ENCODE measurements around the gene AFG1L.
A peak's percentile ranks its signal among the peaks of the same experiment; 100 is the strongest.
"Not testable (repeated sequence)": the region's sequence is repeated elsewhere in the genome, so short reads cannot be mapped to it uniquely, and the experiment has no call there.

The AFG1L gene

DNA sequence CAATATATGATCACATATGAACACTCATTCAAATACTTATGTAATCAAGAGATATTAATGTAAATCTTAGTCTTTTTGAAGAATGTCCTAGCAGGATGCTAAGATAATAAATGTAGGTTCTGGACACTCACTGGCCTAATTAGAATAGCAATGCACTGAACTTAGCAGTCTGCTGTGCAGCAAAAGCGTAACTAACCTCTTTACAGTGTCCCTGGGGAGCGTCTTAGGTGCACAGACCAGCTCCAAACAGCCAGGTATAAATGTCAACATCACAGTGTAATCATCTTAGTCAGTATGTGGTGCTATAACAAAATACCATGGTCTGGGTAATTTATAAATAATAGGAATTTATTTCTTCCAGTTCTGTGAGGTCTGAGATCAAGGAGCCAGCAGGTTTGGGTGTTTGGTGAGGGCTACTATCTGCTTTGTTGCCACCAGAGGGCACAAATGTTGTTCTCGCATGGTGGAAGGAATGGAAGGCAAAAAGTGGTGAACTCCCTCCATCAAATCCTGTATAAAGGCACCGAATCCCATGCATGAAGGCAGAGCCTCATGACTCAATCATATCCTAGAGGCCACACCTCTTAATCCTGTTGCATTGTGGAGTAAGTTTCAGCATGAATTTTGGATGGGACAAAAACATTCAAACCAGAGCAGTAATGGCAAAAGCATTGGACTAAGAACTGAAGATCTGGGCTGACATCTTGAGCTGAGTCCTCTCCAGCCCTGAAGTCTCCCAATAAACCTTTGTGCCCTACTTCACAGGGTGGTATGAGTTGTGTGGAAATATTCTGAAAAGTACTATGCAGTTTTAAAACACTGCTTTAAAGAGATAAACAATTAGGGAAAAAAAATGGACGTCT lies 224.1 kb downstream of the AFG1L start:
- no peak for DNase-seq (ENCODE audit: low read depth in 2 of 2)

DNA sequence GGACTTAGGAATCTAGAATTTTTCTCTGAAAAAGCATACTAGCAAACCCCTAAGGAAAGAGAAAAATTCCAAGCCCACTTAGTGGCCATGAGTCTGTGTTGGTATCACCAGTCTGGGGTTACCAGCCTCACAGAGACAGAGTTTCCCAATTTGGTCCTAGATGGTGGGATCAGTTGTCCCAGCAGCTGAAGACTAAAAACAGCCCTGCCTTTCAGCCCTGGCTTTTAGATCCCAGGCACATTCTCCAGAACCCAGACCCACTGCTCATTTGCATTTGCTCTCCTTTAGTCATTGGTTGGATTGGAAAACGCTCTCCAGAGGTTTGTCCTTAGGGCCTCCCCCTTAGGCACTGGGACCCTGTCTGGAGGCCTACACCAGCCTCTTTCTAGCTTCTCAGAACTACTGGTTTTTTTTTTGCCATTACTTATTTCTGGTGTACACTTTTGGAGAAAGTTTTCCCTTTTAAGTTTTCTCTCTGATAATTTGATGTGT lies 226.8 kb downstream of the AFG1L start:
- no peak for DNase-seq (ENCODE audit: low read depth in 2 of 2)

DNA sequence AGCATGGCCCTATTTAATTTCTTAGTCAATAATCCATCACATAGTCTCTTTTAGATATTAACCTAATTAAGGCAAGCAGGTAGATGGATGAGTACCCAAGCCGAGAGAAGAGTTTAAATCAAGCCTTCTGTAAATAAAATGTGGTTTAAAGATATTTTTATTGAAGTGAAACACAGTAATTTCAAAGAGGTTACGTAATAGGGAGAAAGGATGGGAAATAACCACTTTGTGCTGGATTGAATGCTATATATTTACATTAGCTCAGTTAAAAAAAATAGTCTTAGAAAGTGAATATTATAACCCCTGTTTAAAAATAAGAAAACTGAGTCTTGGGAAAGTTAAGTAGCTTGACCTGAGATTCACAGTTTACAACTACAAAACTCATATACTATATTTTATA lies 228.8 kb downstream of the AFG1L start:
- no peak for DNase-seq (ENCODE audit: low read depth in 2 of 2)

DNA sequence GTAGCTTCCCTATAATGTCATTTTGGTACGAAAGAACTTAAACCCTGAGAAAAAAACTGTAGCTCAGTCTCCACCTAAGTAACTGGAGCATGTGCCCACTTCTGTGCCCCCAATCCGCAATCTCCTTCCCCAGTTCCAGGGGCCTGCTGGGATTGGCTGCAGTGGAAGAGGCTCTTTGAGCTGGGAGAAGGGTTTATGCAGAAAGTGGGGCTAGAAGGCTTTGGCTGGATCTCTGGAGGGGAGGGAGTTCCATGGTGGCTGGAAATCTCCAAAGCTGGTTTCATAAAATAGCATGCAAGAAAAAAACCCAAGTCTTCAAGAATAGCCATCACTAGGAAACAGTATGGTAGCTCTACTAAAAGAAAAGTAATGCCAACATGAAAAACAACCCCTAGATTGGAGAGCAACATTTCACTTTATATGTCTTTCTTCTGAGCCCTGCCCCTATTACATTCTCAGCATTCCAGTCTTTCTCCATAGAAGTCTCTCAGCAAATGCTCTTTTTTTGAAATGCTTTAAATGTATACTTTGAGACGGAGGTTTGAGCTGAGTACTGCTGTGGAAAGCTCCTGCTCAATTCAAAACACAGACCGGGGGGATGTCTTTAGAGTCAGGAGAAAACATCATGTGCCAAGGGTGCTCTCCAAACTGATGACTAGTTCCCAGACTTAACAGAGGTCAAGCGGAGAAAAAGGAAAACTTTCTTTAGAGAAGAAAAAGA lies 229.8 kb downstream of the AFG1L start:
- DNase-seq (ENCODE audit: low read depth in 2 of 2), result no peak

DNA sequence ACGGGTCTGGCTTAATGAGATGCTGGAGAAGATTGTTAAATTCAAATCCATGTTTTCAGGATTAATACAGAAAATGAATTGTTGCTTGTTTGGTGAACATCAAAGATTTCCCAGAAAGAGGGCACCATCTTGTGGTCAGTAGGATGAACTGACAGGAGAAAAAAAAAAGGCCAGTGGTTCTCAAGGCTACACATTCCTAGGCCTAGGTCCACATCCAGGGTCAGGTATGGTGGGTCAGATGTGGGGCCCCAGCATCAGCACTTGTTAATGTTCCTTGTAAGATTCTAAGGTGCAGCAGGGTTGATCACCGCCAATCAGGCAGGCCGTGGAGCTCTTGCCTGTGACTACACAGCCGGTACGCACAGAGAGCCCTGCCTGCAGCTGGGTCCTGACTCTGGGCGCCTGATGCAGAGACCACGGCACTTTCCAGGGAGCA lies 231.9 kb downstream of the AFG1L start:
- no peak for DNase-seq (ENCODE audit: low read depth in 2 of 2)

DNA sequence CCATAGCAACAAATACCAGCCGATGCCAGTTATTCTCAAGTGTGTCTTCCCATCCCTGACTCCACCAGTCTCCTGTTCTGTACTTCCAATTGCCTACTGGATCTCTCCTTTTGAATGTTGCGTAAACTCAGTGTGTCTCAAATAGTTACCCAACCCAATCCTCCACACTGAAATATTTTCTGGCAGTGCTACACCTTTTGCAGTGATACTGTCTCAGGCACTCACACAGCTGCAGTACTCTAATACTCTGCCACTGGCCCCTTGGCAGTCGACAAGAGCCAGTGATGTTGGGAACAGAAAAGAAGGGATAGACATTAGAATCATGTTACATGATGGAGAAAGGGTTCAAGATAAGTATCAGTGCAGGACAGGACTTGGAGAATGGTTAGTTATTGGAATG lies 234.0 kb downstream of the AFG1L start:
- DNase-seq (ENCODE audit: low read depth in 2 of 2), result no peak

DNA sequence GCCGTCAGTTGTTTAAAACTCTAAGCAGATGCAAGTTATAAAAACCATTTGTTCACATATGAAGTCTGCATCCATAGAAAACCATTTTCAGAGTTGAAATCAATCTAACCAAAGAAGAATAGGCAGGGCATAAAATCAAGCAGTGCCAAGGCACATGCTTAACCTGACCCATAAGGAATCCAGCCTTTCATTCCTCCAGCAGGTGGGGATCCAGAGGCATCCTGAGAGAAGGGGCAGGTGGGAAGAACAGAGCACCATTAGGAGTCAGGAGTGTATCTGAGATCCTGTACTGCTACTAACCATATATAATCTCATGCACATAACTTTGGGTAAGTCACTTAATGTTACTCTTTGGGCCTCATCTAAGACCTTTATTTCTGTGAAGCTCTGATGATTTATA lies 236.5 kb downstream of the AFG1L start:
- no peak for DNase-seq (ENCODE audit: low read depth in 2 of 2)

DNA sequence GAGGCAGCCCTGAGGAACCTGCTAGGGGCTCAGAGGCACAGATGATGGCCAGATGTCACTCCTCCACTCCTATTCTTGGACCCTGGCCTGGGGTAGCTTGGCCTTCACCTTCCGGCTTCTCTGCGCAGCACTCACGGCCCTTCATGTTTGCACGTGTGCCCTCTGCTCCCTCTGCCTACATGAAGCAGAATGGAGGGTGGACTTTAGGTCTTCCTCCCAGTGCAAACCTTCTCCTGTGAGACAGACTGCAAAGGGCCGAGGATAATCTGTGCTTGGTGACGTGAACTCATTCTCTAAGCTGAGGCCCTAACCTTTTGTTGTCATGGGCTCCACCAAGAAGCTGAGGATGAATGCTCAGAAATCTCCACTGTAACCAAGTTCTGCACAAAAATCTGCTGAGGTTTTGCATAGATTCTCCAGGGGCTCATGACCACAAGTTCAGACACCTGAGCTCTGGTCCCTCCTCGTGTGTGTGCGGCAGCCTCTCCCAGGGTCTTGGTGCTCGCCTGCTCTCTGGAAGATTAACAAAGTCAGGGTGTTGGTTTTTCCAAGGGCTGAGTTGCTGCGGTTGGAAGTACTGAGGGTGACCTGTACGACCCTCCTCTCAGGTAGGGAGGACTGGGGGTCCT lies 240.4 kb downstream of the AFG1L start:
- DNase-seq (ENCODE audit: low read depth in 2 of 2), result no peak

DNA sequence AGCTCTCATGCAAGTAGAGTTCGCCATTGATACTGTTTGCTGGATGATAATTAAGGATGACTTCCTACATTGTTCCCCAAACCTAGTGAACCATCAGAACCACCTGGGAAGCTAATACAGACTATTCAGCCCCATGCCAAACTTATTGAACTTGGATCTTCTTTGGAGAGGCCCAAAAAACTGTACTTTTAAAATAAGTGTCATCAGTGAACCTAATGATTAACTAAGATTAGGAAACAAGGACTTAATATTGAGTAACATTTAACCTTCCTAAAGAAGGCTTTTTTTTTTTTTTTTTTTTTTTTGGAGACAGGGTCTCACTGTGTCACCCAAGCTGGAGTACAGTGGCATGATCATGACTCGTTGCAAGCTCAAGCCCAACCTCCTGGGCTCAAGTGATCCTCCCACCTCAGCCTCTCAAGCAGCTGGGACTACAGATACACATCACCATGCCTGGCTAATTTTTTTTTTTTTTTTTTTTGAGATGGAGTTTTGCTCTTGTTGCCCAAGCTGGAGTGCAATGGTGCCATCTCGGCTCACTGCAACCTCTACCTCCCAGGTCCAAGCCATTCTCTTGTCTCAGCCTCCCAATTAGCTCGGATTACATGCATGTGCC lies 241.2 kb downstream of the AFG1L start:
- DNase-seq (ENCODE audit: low read depth in 2 of 2), result not testable (repeated sequence)

DNA sequence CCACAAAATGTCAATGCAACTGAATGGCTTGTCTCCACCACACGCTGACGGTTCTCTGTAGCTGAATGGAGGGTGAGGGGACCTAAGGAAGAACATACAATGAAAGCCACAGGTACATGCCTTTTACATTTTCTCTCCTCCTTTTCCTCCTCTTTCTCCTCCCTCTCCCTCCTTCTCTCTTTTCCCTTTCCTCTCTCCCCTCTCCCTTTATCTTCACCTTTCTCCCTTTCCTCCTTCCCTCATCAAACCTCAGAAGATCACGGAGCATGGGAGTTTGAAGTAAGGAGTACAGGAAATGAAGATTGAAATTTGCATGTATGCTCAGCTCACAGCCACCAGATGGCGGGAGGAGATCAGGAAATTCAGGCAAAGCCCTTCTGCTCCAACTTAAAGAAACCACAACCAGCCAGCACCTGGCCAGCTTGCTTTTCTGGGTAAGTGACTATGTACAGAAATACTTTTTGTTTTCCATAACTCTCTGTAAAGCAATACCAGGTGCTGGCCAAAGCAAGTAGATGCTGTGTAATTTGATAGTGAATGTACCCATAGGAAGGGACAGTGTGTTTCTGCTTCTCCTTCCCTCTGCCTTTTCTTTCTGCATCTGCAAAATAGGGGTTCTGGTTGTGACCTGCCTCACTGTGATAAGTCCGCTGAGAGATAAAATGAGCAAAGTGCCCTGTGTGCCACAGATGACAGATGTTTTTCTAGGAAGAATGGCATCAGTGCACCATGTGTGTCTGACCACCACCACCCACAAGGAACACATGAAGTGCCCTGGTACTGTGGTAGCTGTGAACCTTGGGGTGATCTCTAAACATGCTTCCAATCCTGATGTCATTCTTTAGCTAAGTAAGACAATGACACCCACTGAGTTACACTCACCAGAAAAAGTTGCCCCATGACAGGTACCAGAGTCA lies 247.2 kb downstream of the AFG1L start:
- peak; percentile 29 to 41 for DNase-seq (ENCODE audit: low read depth in 2 of 2)

DNA sequence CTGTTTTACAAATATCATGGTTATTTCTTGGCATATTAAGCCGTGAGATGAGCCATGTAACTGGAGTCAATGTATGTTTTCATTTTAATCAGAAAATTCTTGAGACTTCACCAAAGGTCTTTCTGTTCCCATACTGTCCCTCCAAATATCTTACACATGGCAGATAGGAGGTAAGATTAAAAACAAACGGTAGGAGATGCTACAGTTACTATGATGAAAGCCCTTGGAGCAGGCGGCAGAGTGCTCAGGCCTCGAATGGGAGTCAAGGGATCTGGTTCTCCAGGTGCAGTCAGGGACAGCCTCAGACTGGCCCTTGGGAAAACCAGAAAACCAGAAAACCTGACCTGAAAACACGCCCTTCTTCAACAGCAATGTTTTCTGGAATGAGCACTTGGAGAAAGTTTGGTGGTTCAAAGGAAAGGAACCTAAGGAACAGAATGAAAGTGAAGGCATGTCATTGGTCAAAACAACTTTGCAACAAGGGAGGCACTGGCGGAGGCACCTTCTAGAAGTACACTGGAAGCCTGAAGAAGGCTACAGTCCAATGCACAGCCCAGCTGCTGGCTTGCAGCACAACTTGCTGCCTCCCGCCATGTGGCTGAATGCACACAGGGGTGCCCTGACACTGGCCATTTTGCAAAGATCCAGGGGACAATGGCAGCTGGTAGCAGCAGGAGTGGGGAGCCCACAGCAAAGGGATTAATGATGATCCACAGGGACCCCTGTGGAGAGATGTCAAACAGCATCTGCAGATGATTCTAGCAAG lies 248.5 kb downstream of the AFG1L start:
- no peak for DNase-seq (ENCODE audit: low read depth in 2 of 2)

DNA sequence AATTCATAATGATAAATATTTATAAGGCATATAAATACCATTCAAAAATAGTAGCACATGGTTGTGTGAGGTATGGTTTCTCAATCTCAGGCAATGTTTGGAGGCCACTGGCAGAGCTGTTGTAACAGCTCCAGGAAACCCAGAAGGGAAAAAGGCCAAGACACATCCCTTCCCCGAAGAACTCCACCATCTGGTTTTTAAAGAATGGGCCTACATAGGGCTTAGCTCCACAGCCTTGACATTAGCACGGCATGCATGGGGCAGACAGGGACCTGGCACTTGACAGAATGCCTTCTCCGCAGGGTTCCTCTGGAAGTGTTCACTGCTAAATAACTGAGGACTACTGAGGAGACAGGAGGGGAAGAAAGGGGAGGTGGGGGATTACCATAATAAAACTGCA lies 249.8 kb downstream of the AFG1L start:
- DNase-seq (ENCODE audit: low read depth in 2 of 2), result no peak

DNA sequence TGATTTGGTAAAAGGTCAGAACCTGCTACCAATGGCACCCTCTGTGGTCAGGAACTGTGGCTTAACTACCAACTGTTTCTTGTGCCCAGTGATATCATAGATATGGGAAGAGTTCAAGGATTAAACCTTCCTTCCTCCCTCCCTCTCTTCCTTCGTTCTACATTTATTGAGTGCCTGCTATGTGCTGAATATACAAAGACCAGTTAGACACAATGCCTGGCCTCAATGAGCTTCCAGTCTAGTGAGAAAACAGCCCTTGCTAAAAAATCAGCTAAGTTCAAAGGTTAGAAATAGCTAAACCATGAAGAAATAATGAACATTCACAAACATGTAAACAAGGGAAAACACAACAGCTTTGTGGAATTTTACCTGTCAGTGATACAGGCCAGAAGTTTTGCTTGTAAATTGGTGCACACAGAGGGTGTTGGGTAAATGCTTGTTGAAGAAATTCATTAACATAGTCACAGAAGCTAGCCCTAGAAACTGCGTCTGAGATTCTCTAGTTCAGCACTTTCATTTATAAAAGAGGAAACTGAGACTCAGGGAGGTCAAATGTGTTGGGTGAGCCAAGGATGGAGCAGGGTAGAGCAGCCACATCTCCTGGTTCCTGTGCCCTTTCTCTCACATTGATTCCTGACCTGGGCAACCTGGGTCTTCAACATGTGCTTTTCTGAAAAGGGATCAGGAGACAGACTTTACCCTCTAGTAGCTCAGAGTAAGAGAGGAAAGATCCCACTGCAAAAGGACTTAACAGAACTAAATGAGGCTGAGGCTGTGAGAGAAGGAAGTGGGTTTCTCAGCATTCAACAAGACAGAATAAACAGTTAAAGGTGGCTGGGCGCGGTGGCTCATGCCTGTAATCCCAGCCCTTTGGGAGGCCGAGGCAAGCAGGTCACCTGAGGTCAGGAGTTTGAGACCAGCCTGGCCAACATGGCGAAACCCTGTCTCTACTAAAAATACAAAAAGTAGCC lies 251.5 kb downstream of the AFG1L start:
- no peak for DNase-seq (ENCODE audit: low read depth in 2 of 2)

DNA sequence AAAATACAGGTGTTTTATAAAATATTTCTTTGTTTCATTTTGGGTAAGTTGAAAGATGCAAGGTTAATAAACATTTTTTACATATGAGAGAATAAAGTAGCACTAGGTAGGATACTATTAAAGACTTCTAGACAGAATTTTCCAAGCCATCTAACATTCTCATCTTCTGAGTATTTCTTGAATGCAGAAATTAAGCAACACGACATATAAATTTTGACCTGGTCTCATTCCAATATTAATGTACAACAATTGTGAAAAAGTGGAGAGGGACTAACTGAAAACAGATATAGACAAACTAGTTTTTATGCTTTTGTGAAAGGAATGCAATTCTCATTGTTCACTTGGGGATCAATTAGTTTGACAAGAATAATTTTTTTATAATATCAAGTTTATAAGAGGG lies 254.4 kb downstream of the AFG1L start:
- DNase-seq (ENCODE audit: low read depth in 2 of 2), result no peak

DNA sequence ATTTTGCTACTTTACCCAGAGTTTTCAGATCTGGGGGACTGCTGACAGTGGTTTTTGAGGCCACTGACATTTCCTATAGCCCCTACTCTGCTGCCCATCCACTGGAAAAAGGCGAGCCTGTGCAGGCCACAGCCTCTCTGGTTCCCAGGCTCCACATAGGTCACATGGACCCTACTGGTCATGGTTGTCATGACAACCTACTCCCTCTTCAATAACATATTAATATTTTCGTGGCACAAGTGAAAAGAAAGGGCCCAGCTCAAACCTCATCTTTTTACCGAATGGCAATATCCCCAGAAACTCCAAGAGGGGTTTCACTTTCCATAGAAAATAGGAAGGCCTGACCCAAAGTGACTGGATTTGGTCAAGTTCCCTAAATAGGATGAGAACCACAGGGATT lies 254.9 kb downstream of the AFG1L start:
- no peak for DNase-seq (ENCODE audit: low read depth in 2 of 2)

DNA sequence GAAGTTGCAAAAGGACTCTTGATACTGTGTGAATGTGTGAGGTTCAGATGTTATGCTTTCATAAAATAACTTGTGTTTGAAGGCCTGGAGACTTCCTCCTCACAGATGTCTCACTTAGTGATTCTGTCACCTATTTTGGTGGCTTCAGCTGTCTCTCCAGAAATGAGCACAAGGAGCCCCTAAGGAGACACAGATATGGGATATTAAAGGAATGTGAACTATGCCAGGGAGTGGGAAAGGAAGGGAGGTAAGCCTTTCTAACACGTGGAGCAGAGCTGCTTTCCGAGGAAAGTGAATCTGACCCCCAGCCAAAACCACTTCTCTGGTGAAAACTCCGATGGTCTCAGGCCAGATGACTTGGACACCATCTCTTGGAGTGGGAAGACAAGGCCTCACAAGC lies 255.4 kb downstream of the AFG1L start:
- no peak for DNase-seq (ENCODE audit: low read depth in 2 of 2)

DNA sequence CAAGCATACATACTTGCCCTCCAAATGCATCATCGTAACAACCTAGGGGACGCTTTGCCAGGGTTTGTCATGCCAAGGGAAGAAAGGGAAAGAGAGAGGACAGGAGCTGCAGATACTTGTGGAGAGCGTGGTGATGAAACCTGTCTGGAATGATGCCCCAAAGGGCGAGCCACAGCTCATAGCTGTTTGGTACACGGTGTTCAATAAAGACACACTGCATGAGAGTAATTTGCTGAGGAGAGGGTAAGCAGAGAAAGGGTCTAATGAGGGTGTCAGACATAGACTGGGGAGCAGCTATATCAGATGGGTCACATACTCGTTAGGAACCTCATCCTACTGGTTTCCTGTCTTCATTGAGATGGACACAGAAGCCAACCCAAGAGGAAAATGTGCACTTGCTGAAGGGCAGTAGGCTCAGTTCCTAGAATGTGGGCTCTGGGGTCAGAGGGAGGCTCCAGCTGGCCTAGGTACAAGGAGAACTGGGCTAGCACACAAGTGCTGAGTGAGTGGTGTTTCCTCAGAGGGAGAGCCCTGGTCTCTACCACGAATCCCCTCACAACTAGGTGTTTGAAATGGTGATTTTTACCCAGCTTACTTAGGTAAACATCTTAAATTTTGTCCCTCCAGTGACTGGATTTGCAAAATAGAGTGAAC lies 260.7 kb downstream of the AFG1L start:
- no peak for DNase-seq (ENCODE audit: low read depth in 2 of 2)

DNA sequence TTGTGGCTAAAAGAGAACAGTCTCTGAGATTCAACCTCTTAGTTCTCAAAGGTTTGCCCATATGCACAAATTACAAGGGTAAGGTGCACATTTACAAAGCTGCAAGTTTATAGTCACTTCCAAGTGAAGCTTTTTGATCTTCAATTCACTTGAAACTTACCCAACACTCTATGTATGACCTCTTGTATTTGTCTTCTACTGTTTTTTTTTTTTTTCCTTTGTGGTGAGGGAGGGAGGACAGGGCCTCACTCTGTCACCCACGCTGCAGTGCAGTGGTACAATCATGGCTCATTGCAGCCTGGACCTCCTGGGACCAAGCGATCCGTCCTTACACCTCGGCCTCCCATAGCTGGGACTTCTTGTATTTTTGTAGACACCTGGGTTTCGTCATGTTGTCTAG lies 261.4 kb downstream of the AFG1L start:
- no peak for DNase-seq (ENCODE audit: low read depth in 2 of 2)

Measured in stimulated activated CD8-positive, alpha-beta memory T cell treated with anti-CD3 and anti-CD28 coated beads, Interleukin-7, amount 100 ng/mL, for 1 hour (primary cell).